Raji (cell line): ENCODE results near the gene NECAP2.

Experiments
- POLR2A ChIP-seq: IDR thresholded peaks from 2 replicates; pipeline ENCODE4 v1.6.1; 2011; ENCODE audit warnings: low read depth, low read length, control low read depth; ENCODE audit not compliant: insufficient read depth

NECAP2 gene

DNA sequence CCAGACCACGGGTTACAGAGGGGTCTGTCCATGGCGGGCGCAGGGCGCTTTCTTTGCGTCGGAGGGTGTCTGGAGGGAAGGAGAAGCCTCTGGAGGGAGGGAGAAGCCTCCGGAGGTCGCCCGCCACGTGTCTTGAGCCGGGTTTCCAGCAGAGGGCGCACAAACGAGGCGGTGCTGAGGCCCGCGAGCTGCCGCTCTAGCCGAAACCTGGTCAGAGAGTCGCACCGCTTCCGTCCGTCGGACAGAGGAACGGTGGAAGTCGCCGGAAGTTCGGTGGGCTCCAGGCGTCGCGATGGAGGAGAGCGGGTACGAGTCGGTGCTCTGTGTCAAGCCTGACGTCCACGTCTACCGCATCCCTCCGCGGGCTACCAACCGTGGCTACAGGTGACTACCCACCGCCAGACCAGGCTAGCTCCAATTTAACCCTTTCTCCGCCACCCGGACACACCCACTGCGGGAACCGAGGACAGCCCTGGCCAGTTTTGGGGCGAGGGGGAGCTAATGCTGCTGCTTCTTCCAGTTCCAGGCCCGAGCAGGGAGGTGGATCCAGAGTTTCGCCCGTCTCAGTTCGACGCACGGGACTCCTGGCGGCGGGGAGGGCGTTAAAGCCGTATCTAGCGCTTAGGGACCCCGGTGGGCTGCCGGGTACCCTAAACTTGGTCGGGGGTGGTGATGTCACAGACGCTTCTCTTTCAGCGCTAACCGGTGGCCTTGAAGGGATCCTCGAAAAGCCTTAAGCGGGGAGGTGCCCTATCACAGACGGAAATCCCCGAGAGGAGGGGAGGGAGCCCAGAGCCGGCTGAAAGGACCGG, at the start of gene NECAP2:
TSS of gene NECAP2 (plus strand) at position 255 of the 812 bp plus-strand sequence. CDS start at position 293, 38 bp downstream.
- peak; percentile 100 for TF ChIP-seq POLR2A

GRCh38 chr1:16391411-16391810, 49.1 kb upstream of the NECAP2 start:
- no peak for TF ChIP-seq POLR2A

DNA sequence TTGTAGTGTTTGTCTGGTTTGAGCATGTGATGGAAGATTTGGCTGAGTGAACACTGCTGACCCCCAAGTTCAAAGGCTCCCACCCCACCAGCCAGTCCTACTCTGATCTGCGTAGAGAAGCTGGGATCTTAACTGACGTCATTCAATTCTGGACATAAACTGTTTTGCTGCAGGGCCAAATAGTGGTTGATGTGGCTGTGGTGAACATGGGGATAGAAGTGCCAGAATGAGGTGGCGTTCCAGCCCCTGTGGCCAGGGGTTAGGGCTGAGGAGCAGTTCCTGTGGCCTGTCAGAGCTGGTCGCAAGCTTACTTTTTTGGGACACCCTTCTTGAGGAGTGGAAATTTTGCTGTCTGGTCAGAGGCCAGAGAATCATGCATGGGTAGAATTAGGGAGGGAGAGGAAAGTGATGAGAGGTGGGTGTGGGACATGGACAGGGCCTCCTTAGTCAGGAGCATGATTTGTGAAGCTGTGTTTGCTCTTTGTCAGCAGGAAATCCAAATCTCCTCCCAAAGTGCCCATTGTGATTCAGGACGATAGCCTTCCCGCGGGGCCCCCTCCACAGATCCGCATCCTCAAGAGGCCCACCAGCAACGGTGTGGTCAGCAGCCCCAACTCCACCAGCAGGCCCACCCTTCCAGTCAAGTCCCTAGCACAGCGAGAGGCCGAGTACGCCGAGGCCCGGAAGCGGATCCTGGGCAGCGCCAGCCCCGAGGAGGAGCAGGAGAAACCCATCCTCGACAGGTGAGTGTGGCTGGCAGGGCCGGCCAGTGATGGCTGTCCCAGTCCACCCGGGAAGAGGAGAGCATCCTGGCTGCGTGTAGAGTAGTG, 47.6 kb upstream of the NECAP2 start:
- TF ChIP-seq POLR2A, result no peak

DNA sequence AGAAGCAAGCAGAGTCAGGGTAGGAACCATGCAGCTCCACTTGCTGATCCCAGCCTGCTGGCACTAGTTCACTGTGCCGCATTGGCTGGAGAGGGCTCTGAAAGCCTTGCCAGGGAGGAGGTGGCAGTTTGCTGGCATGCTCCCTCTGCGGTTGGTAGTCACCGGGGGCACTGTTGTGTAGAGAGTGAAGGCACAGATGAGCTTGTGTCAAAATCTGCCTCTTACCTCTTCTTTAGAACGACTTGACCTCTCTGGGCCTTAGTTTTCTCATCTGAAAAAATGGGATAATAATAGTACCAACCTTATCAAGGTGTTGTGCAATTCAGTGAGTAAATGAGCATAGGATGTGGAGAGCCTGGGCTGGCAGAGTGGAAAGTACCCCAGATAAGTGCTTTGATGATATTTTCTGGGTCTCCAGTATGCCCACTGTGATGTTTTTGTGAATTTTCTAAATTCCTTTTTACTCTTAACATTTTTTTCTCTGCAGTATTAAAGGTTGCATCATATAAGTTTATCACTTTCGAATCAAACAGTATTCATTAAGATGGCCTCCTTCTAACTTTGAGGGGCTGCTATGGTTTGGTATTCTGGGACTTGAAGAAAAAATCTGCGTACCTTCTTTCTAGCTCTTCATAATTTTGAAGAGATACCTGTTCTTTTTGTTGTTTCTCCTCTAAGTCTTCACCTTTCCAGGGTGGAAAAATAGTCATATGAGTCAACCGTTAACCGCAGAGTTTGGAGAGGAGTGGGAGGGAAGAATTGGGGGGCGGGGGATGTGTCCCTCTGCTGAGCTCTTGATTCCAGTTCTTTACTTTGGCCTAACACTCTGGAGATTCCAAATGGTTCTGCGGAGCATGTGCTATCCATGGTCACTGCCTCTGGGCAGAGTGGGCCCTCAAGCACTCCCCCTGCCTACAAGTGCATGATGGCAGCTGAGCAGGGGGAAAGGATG, 46.7 kb upstream of the NECAP2 start:
- no peak for TF ChIP-seq POLR2A

DNA sequence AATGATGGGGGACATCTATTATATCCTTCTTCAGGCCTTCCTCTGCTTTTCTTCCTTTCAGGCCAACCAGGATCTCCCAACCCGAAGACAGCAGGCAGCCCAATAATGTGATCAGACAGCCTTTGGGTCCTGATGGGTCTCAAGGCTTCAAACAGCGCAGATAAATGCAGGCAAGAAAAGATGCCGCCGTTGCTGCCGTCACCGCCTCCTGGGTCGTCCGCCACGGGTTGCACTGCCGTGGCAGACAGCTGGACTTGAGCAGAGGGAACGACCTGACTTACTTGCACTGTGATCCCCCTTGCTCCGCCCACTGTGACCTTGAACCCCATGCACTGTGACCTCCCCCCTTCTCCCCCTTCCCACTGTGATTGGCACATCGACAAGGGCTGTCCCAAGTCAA, 45.5 kb upstream of the NECAP2 start:
- no peak for TF ChIP-seq POLR2A

- no peak for TF ChIP-seq POLR2A
Measured at GRCh38 chr1:16396591-16396990, 43.9 kb upstream of the NECAP2 start.

DNA sequence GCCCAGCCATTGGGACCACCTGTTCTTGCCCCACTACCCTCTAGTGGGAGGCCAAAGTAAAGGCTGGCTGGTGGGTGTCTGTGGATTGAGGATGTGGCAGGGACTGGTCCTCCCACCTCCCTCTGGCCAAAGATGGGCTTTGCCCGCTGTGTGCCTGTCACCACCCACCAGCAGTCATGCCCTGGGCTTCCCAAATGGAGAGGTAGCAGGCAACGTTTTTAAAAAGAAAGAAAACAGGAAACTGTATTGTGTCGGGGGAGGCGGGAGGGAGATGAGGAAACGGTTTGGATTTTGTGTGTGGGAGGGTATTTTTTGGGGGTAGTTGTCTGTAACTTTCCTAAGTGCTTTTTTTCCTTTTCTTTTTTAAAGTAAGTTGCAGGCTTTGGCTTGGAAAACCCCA, 43.4 kb upstream of the NECAP2 start:
- no peak for TF ChIP-seq POLR2A

- no peak for TF ChIP-seq POLR2A
Measured at GRCh38 chr1:16398371-16398953, 42.1 kb upstream of the NECAP2 start.

DNA sequence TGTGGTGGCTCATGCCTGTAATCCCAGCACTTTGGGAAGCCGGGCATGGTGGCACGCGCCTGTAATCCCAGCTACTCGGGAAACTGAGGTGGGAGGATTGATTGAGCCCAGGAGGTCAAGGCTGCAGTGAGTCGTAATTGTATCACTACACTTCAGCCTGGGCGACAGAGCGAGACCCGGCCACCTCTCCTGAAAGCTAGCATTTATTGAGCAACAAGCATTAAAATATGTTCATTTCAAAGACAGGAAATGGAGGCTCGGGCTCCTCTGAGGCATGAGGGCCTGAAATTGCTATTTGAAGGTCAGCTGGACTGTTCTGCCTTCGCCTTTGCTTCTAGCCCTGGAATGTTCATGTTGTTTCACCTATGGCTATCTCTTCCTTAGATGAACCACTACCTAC, 37.8 kb upstream of the NECAP2 start:
- TF ChIP-seq POLR2A, result no peak

- no peak for TF ChIP-seq POLR2A
Measured at GRCh38 chr1:16405441-16405840, 35.1 kb upstream of the NECAP2 start.

GRCh38 chr1:16406868-16407267, 33.7 kb upstream of the NECAP2 start:
- no peak for TF ChIP-seq POLR2A

GRCh38 chr1:16409536-16410152, 30.9 kb upstream of the NECAP2 start:
- no peak for TF ChIP-seq POLR2A

DNA sequence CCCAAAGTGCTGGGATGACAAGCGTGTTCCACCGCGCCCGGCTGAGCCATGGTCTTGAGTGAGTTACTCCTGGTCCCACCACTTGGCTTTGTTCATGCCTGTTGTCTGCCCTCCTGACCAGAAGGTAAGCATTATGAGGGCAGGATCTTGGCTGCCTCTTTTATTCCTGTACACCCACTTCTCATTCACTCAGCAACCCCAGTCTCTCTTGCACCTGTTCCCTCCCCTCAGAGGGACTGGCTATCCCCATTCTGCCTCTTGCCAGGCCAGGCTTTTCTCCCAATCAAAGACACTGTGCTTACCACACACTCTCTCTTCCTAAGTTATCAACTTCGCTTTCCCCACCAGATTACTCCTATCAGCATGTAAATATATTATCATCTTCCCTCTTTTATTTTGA, 29.7 kb upstream of the NECAP2 start:
- no peak for TF ChIP-seq POLR2A

GRCh38 chr1:16413191-16413590, 27.3 kb upstream of the NECAP2 start:
- TF ChIP-seq POLR2A, result no peak
